ENCODE measurements around the gene PDE7B. TPM values are rescaled to one million over a fixed set of nuclear protein-coding genes. Genes with fewer than 3 reads are reported as not detected.

PDE7B gene
- total and polyA plus RNA-seq, 2 donors from 2014 or later: 4.6 to 15.4 TPM

DNA sequence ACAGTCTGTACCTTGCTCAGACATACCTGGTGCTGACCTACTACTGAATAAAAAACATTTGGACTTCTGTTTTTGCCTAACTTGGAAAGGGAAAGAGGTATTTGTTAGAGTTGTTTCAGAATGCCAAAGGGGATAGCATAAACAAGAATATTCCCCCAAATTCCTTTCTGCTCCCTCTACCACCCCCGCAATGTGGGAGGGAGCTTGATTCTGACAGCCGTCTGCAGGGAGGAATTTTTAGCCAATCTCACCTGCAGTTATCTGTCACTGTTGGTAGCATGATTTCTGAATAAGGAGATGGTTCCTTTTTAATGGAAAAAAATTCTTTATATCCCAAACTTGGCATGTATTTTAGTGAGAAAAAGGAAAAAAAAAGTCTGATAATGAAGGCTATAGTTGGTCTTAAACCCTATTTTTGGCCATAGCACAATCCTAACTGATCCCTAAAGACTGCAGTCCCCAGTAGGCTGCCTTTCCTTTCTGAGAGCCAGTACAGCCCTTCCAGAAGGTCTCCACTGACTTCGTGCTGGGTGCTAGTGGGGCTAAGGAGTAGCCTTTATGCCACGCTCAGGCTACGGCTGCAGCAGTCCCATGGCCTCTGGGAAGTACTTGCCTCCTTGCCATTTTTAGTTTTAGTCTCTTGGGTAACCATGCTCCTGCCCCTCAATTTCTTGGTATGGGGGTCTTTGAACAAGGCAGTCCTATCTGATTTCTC is 13.6 kb upstream of the PDE7B start:
- Histone ChIP-seq H3K4me3 (ENCODE audit: low read length in 3 of 3) (no peak overlapping the region), H3K9ac (ENCODE audit: low read length in 3 of 3) (no peak overlapping the region), H3K36me3 (ENCODE audit: control insufficient read depth in 2 of 3, insufficient read depth in 3 of 3, low read length in 3 of 3) (no peaks in the 10 kb centered on the region), H3K4me1 (ENCODE audit: control insufficient read depth in 2 of 3, insufficient read depth in 2 of 3, low read depth in 1 of 3, low read length in 3 of 3) (no peaks in the 10 kb centered on the region), H3K27ac (ENCODE audit: low read depth in 2 of 2, low read length in 2 of 2) (no peak overlapping the region), H3K9me3 (ENCODE audit: control insufficient read depth in 2 of 3, insufficient read depth in 1 of 3, low read length in 3 of 3) (no peaks in the 10 kb centered on the region), H3K27me3 (ENCODE audit: control insufficient read depth, insufficient read depth, low read length) (no peaks in the 10 kb centered on the region)
- FAIRE-seq (no peak), DNase-seq (no peak)
- intact Hi-C loops (cut with DNase I): no loop called here
- TF ChIP-seq, protein P1, sequence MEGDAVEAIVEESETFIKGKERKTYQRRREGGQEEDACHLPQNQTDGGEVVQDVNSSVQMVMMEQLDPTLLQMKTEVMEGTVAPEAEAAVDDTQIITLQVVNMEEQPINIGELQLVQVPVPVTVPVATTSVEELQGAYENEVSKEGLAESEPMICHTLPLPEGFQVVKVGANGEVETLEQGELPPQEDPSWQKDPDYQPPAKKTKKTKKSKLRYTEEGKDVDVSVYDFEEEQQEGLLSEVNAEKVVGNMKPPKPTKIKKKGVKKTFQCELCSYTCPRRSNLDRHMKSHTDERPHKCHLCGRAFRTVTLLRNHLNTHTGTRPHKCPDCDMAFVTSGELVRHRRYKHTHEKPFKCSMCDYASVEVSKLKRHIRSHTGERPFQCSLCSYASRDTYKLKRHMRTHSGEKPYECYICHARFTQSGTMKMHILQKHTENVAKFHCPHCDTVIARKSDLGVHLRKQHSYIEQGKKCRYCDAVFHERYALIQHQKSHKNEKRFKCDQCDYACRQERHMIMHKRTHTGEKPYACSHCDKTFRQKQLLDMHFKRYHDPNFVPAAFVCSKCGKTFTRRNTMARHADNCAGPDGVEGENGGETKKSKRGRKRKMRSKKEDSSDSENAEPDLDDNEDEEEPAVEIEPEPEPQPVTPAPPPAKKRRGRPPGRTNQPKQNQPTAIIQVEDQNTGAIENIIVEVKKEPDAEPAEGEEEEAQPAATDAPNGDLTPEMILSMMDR (IDR thresholded peaks at IDR 0.05; ENCODE audit: borderline replicate concordance, extremely low read depth, insufficient read depth): no peak

DNA sequence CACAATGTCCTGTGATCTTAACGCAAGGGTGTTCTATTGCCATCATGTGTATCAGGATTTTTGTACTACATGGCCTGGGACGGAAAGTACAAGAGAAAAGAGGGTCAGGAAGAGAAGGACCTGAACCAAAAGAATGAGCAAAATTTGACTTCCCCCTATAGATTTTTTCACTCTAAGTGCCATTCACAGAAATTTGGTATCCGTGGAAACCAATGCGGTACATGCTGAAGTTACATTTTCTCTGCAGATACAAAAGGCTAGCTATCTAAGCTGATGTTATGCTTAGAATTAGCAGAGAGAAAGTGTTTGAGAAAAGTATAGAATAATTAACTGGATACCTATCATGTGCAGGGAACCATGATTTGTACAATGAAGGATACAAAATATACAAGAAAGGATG is 12.4 kb upstream of the PDE7B start:
- Histone ChIP-seq H3K36me3 (ENCODE audit: control insufficient read depth in 2 of 3, insufficient read depth in 3 of 3, low read length in 3 of 3) (no peaks in the 10 kb centered on the region), H3K9ac (ENCODE audit: low read length in 3 of 3) (no peak overlapping the region), H3K27me3 (ENCODE audit: control insufficient read depth, insufficient read depth, low read length) (no peaks in the 10 kb centered on the region), H3K4me3 (ENCODE audit: low read length in 3 of 3) (no peak overlapping the region), H3K9me3 (ENCODE audit: control insufficient read depth in 2 of 3, insufficient read depth in 1 of 3, low read length in 3 of 3) (no peaks in the 10 kb centered on the region), H3K27ac (ENCODE audit: low read depth in 2 of 2, low read length in 2 of 2) (no peak overlapping the region), H3K4me1 (ENCODE audit: control insufficient read depth in 2 of 3, insufficient read depth in 2 of 3, low read depth in 1 of 3, low read length in 3 of 3) (no peaks in the 10 kb centered on the region)
- FAIRE-seq: no peak
- DNase-seq: no peak
- TF ChIP-seq, protein P1 (IDR thresholded peaks at IDR 0.05; ENCODE audit: borderline replicate concordance, extremely low read depth, insufficient read depth): no peak
- intact Hi-C loops (cut with DNase I): no loop called here

DNA sequence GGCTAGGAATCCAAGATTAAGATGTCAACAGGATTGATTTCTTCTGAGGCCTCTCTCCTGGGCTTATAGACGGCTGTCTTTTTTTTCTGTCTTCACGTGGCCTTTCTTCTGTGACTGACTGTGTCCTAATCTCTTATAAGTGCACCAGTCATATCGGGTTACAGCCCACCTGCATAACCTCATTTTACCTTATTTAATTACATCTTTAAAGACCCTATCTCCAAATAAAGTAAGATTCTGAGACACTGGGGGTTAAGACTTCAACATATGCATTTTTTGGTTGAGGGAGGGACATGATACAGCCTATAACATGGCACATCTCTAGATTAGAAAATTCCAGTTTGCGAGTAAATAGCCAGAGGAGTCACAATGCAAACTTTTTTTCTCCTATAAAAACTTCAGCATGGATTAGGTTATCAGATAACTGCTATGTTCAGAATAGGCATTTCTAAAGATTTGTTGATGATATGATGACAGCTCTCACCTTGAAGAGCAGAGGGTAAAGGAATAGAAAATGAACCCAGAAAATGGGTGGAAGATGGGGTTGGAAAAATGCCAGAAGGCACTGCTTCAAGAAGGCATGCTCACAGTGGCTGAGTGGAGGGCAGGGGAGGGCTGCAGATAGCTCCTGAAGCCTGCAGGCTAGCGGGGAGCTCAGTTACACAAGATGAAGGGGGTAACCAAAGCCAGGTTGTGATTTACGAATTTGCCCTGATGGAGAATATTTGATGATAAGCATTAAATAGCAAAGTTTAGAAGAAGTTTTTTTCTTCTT is 8.7 kb upstream of the PDE7B start:
- Histone ChIP-seq H3K4me1 (ENCODE audit: control insufficient read depth in 2 of 3, insufficient read depth in 2 of 3, low read depth in 1 of 3, low read length in 3 of 3) (no peaks in the 10 kb centered on the region), H3K4me3 (ENCODE audit: low read length in 3 of 3) (no peak overlapping the region), H3K27ac (ENCODE audit: low read depth in 2 of 2, low read length in 2 of 2) (no peak overlapping the region), H3K27me3 (ENCODE audit: control insufficient read depth, insufficient read depth, low read length) (no peaks in the 10 kb centered on the region), H3K9ac (ENCODE audit: low read length in 3 of 3) (no peak overlapping the region), H3K36me3 (ENCODE audit: control insufficient read depth in 2 of 3, insufficient read depth in 3 of 3, low read length in 3 of 3) (no peaks in the 10 kb centered on the region), H3K9me3 (ENCODE audit: control insufficient read depth in 2 of 3, insufficient read depth in 1 of 3, low read length in 3 of 3) (peaks cover 0 to 4% (median 0%) of the 10 kb centered on the region in 3 donors)
- intact Hi-C loops (cut with DNase I): no loop called here
- no peak for DNase-seq
- no peak for FAIRE-seq
- TF ChIP-seq, protein P1 (IDR thresholded peaks at IDR 0.05; ENCODE audit: borderline replicate concordance, extremely low read depth, insufficient read depth): no peak

All from kidney (tissue), 14 donors.